K562 (cell line): Measurements from ENCODE around the gene SUCO. TPM values are rescaled to one million over a fixed set of nuclear protein-coding genes. Genes with fewer than 3 reads are reported as not detected.

Source experiments
- CEBPG ChIP-seq, 3 experiments: fragments of 200-800 bp in 1 of 3; sonication (Bioruptor generic) in 1 of 3; sonication (generic) in 1 of 3; formaldehyde crosslinking in 1 of 3; IDR thresholded peaks in 2 of 3; conservative IDR thresholded peaks in 1 of 3; 2 replicates each; pipeline versions ENCODE4 v1.6.1 to v1.8.0; 2016 to 2022; ENCODE audit warnings: missing compliant biosample characterization in 2 of 3, missing genetic modification characterization in 2 of 3, mild to moderate bottlenecking in 1 of 3, missing genetic modification reagents in 1 of 3
- COPS2 ChIP-seq: fragments of 450-650 bp; conservative IDR thresholded peaks from 2 replicates; pipeline ENCODE4 v1.6.1; 2016; ENCODE audit warnings: mild to moderate bottlenecking, moderate library complexity
- E2F3 ChIP-seq: fragments of 250-450 bp; sonication (Bioruptor Pico); IDR thresholded peaks from 2 replicates; pipeline ENCODE4 v1.4.0; 2020; ENCODE audit warnings: mild to moderate bottlenecking
- GTF2A2 ChIP-seq: IDR thresholded peaks from 2 replicates; pipeline ENCODE4 v1.6.1; 2016; ENCODE audit warnings: mild to moderate bottlenecking, missing genetic modification characterization, missing compliant biosample characterization
- LCOR ChIP-seq: sonication (generic); formaldehyde crosslinking; IDR thresholded peaks from 2 replicates; pipeline ENCODE4 v1.8.0; 2022; ENCODE audit warnings: mild to moderate bottlenecking, missing genetic modification reagents
- MED1 ChIP-seq: sonication (generic); formaldehyde crosslinking; IDR thresholded peaks from 2 replicates; pipeline ENCODE4 v1.8.1; 2023; ENCODE audit warnings: missing genetic modification reagents, borderline replicate concordance
- NFYB ChIP-seq: IDR thresholded peaks from 2 replicates; pipeline ENCODE4 v1.6.1; 2011; ENCODE audit warnings: mild to moderate bottlenecking, moderate library complexity; ENCODE audit not compliant: insufficient read length; ENCODE audit errors: extremely low read depth
- NR1H2 ChIP-seq: sonication (generic); formaldehyde crosslinking; IDR thresholded peaks from 2 replicates; pipeline ENCODE4 v1.4.0; 2020; ENCODE audit warnings: mild to moderate bottlenecking, missing genetic modification reagents
- RFX7 ChIP-seq: fragments of 250-450 bp; sonication (Bioruptor Pico); IDR thresholded peaks from 2 replicates; pipeline ENCODE4 v1.5.1; 2021; ENCODE audit warnings: mild to moderate bottlenecking
- SNRNP70 ChIP-seq: fragments of 200-400 bp; formaldehyde crosslinking; optimal IDR thresholded peaks from 2 replicates; pipeline ENCODE3; 2017; ENCODE audit warnings: low read depth, low read length
- ZBTB8A ChIP-seq: fragments of 450-650 bp; IDR thresholded peaks from 2 replicates; pipeline ENCODE4 v1.6.1; 2018; ENCODE audit warnings: mild to moderate bottlenecking, moderate library complexity; ENCODE audit not compliant: partially characterized antibody
- ZFP1 ChIP-seq: fragments of 450-650 bp; formaldehyde crosslinking; IDR thresholded peaks from 2 replicates; pipeline ENCODE4 v1.4.0; 2020; ENCODE audit warnings: mild to moderate bottlenecking, mixed read lengths
- ZKSCAN3 ChIP-seq: fragments of 250-450 bp; sonication (Bioruptor Pico); IDR thresholded peaks from 2 replicates; pipeline ENCODE4 v1.4.0; 2020
- ZNF24 ChIP-seq: fragments of 450-650 bp; IDR thresholded peaks from 2 replicates; pipeline ENCODE4 v1.6.1; 2016
- polyA plus RNA-seq, 8 experiments: library from polyadenylated mRNA; depleted of rRNA in 4 of 8; stranded (reverse) in 5 of 8; unstranded in 3 of 8; fragments of >200 nt; fragmentation: Nextera tagmentation in 2 of 8; fragmentation: Illumina TruSeq in 1 of 8; extraction: Ambion mirVana in 2 of 8; extraction: Trizol in 1 of 8; gene quantifications; 2 replicates each; pipeline versions ENCODE4 v1.2.1 to v1.2.3, GENCODE V29; 2011 to 2014; ENCODE audit warnings: inconsistent platforms in 1 of 8, missing spikeins in 1 of 8
- total RNA-seq, 7 experiments: library from RNA; depleted of rRNA in 6 of 7; stranded (reverse); fragments of >200 nt in 6 of 7; fragmentation: Illumina TruSeq in 2 of 7; extraction: Trizol in 2 of 7; gene quantifications; 2 replicates each; pipeline versions ENCODE4 v1.2.1 to v1.2.3, GENCODE V29; 2011 to 2021; ENCODE audit warnings: low replicate concordance in 1 of 7
- TF ChIP-seq, protein P1 (sequence below), 2 experiments: fragments of 150-350 bp in 1 of 2; IDR thresholded peaks; 2 replicates each; pipeline ENCODE4 v1.6.1; 2012 to 2016; ENCODE audit warnings: low read depth in 2 of 2, low read length in 2 of 2, mild to moderate bottlenecking in 1 of 2, moderate library complexity in 1 of 2
- TF ChIP-seq, protein P2 (sequence below): sonication (generic); formaldehyde crosslinking; IDR thresholded peaks from 2 replicates; pipeline ENCODE4 v1.8.1; 2022; ENCODE audit warnings: missing genetic modification reagents
- TF ChIP-seq, protein P3 (sequence below): sonication (generic); formaldehyde crosslinking; IDR thresholded peaks from 2 replicates; pipeline ENCODE4 v1.8.0; 2023; ENCODE audit warnings: missing genetic modification reagents, mild to moderate bottlenecking, borderline replicate concordance

The SUCO gene
- total and polyA plus RNA-seq, 9 of the 15 experiments (the other 6 are each of a cell fraction or from before 2014, with no cell fraction given), result 2.5 to 20.6 (median 14.3) TPM

DNA sequence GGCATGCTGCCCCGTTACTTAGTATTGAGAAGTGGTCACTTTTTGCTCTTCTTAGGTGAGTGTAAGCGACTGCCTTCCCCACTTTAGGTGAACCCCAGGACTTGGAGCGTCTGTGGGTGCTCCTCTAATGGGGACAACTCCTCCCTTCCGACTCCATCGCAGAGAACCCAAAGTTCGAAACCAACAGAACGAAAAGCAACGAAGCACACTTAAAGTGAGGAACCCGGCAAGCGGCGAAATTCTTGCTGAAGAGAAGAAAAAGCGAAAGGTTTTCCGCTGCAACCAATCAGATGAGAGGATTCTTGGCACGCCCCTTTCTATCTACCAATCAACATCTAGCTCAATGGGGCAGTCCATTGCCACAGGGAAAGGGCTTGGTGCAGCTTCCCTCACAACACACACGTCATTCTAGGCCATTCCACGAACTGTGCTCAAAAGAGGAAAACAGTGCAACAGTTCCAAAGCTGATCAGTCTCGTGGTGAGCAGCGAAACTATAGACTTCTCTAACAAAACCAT, 709 bp upstream of the SUCO start (continued):
- TF ChIP-seq NFYB, result peak; percentile 89
- peak; percentile 48; the same call in 1 of the 2 replicates for TF ChIP-seq ZNF24
- TF ChIP-seq NR1H2, result no peak
- no peak for TF ChIP-seq COPS2
- TF ChIP-seq ZFP1 (CRISPR knock-in tag), result no peak
- no peak for TF ChIP-seq RFX7 (CRISPR knock-in tag)
- TF ChIP-seq, protein P1, sequence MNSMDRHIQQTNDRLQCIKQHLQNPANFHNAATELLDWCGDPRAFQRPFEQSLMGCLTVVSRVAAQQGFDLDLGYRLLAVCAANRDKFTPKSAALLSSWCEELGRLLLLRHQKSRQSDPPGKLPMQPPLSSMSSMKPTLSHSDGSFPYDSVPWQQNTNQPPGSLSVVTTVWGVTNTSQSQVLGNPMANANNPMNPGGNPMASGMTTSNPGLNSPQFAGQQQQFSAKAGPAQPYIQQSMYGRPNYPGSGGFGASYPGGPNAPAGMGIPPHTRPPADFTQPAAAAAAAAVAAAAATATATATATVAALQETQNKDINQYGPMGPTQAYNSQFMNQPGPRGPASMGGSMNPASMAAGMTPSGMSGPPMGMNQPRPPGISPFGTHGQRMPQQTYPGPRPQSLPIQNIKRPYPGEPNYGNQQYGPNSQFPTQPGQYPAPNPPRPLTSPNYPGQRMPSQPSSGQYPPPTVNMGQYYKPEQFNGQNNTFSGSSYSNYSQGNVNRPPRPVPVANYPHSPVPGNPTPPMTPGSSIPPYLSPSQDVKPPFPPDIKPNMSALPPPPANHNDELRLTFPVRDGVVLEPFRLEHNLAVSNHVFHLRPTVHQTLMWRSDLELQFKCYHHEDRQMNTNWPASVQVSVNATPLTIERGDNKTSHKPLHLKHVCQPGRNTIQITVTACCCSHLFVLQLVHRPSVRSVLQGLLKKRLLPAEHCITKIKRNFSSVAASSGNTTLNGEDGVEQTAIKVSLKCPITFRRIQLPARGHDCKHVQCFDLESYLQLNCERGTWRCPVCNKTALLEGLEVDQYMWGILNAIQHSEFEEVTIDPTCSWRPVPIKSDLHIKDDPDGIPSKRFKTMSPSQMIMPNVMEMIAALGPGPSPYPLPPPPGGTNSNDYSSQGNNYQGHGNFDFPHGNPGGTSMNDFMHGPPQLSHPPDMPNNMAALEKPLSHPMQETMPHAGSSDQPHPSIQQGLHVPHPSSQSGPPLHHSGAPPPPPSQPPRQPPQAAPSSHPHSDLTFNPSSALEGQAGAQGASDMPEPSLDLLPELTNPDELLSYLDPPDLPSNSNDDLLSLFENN (IDR thresholded peaks at IDR 0.05; ENCODE audit: low read depth in 2 of 2, low read length in 2 of 2), result peak in 1 of 2 experiments; percentile 68; a peak in 2 of 4 replicates
- TF ChIP-seq, protein P2, sequence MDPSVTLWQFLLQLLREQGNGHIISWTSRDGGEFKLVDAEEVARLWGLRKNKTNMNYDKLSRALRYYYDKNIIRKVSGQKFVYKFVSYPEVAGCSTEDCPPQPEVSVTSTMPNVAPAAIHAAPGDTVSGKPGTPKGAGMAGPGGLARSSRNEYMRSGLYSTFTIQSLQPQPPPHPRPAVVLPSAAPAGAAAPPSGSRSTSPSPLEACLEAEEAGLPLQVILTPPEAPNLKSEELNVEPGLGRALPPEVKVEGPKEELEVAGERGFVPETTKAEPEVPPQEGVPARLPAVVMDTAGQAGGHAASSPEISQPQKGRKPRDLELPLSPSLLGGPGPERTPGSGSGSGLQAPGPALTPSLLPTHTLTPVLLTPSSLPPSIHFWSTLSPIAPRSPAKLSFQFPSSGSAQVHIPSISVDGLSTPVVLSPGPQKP (CRISPR knock-in tag), result no peak
- no peak for TF ChIP-seq SNRNP70
- no peak for TF ChIP-seq ZKSCAN3 (CRISPR knock-in tag)
- TF ChIP-seq LCOR (CRISPR knock-in tag), result no peak; the same call in 1 of the 2 replicates
- peak; percentile 43; the same call in 1 of the 2 replicates for TF ChIP-seq CEBPG (CRISPR knock-in tag; IDR thresholded peaks at IDR 0.05)
- peak in 1 of 2 experiments; percentile 42; a peak in 1 of 4 replicates for TF ChIP-seq CEBPG (tag; conservative IDR thresholded peaks at IDR 0.05 in 1 of 2, IDR thresholded peaks at IDR 0.05 in 1 of 2)
- TF ChIP-seq MED1, result no peak
- no peak; the same call in 1 of the 2 replicates for TF ChIP-seq GTF2A2 (tag)
- TF ChIP-seq E2F3, result no peak
- TF ChIP-seq, protein P3, sequence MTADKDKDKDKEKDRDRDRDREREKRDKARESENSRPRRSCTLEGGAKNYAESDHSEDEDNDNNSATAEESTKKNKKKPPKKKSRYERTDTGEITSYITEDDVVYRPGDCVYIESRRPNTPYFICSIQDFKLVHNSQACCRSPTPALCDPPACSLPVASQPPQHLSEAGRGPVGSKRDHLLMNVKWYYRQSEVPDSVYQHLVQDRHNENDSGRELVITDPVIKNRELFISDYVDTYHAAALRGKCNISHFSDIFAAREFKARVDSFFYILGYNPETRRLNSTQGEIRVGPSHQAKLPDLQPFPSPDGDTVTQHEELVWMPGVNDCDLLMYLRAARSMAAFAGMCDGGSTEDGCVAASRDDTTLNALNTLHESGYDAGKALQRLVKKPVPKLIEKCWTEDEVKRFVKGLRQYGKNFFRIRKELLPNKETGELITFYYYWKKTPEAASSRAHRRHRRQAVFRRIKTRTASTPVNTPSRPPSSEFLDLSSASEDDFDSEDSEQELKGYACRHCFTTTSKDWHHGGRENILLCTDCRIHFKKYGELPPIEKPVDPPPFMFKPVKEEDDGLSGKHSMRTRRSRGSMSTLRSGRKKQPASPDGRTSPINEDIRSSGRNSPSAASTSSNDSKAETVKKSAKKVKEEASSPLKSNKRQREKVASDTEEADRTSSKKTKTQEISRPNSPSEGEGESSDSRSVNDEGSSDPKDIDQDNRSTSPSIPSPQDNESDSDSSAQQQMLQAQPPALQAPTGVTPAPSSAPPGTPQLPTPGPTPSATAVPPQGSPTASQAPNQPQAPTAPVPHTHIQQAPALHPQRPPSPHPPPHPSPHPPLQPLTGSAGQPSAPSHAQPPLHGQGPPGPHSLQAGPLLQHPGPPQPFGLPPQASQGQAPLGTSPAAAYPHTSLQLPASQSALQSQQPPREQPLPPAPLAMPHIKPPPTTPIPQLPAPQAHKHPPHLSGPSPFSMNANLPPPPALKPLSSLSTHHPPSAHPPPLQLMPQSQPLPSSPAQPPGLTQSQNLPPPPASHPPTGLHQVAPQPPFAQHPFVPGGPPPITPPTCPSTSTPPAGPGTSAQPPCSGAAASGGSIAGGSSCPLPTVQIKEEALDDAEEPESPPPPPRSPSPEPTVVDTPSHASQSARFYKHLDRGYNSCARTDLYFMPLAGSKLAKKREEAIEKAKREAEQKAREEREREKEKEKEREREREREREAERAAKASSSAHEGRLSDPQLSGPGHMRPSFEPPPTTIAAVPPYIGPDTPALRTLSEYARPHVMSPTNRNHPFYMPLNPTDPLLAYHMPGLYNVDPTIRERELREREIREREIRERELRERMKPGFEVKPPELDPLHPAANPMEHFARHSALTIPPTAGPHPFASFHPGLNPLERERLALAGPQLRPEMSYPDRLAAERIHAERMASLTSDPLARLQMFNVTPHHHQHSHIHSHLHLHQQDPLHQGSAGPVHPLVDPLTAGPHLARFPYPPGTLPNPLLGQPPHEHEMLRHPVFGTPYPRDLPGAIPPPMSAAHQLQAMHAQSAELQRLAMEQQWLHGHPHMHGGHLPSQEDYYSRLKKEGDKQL (CRISPR knock-in tag), result no peak
- no peak for TF ChIP-seq ZBTB8A
